Adrenal gland (tissue), 12 donors: ENCODE data around the gene DNAJC5. TPM values are rescaled to one million over a fixed set of nuclear protein-coding genes. Genes with fewer than 3 reads are reported as not detected.
"Not testable (repeated sequence)": the region's sequence is repeated elsewhere in the genome, so short reads cannot be mapped to it uniquely, and the experiment has no call there.

ENCODE experiments used
- DNase-seq, 7 donors: peaks; one replicate each; pipeline ENCODE4 v3.0.0-alpha.2; 2019 to 2020
- H3K27ac ChIP-seq, 5 donors: fragments of 200-600 bp; sonication (generic) in 4 of 5; 1 replicate in 3 of 5; 2 replicates in 2 of 5; pipeline versions ENCODE4 v1.5.1 to v1.8.0; 2016 to 2020; ENCODE audit warnings: mild to moderate bottlenecking in 1 of 5
- H3K27me3 ChIP-seq: fragments of 200-600 bp; 2 replicates; pipeline ENCODE4 v1.8.0; 2021
- H3K36me3 ChIP-seq, 2 donors: fragments of 200-600 bp; replicated peaks in 1 of 2; 1 replicate in 1 of 2; 2 replicates in 1 of 2; pipeline versions ENCODE4 v1.5.1 to v1.8.0; 2018 to 2022
- H3K4me1 ChIP-seq, 2 donors: fragments of 200-600 bp; replicated peaks in 1 of 2; 1 replicate in 1 of 2; 2 replicates in 1 of 2; pipeline versions ENCODE4 v1.5.1 to v1.8.0; 2018 to 2021
- H3K4me3 ChIP-seq, 4 donors: fragments of 200-600 bp; sonication (generic) in 3 of 4; one replicate each; pipeline ENCODE4 v1.5.1; 2016 to 2018
- H3K9me3 ChIP-seq, 3 donors: fragments of 200-600 bp; sonication (generic) in 1 of 3; replicated peaks in 1 of 3; 1 replicate in 2 of 3; 2 replicates in 1 of 3; pipeline versions ENCODE4 v1.5.1 to v1.8.0; 2016 to 2021
- CTCF ChIP-seq, 6 experiments: fragments of 450-650 bp in 4 of 6; fragments of 200-600 bp in 2 of 6; sonication (generic) in 1 of 6; IDR thresholded peaks; 1 replicate in 5 of 6; 2 replicates in 1 of 6; pipeline versions ENCODE4 v1.5.1 to v1.8.0; 2016 to 2021; ENCODE audit warnings: antibody characterized with exemption in 6 of 6, mild to moderate bottlenecking in 2 of 6, moderate library complexity in 1 of 6
- POLR2A ChIP-seq, 2 donors: fragments of 450-650 bp; IDR thresholded peaks; one replicate each; pipeline ENCODE4 v1.6.1; 2017; ENCODE audit warnings: antibody characterized with exemption in 2 of 2, mild to moderate bottlenecking in 2 of 2, moderate library complexity in 1 of 2
- WGBS, 4 donors: extraction: QIAGEN DNeasy Blood & Tissue Kit in 2 of 4; methylation state at CpG; one replicate each; pipeline versions ENCODE4 v1.1.5 to v1.1.7; 2013 to 2017; 5-methylcytosine and 5-hydroxymethylcytosine counted together
- intact Hi-C, 2 donors: fragments of 100-400 bp; cut with DNase I; formaldehyde crosslinking; loops; one replicate each; pipeline versions ENCODE4 v1.14.1 to v1.15.0; 2022 to 2023
- polyA plus RNA-seq, 3 donors: library from polyadenylated mRNA; stranded (reverse); fragments of 200-250 nt in 2 of 3; fragments of 350-450 nt in 1 of 3; fragmentation: Illumina TruSeq in 1 of 3; extraction: RNeasy Lipid Tissue Mini Kit (QIAGEN cat#74804) in 1 of 3; gene quantifications; one replicate each; pipeline ENCODE4 v1.2.3, GENCODE V29; 2013 to 2014
- total RNA-seq, 9 donors: library from RNA; depleted of rRNA in 4 of 9; stranded (reverse); fragments of >200 nt in 4 of 9; fragments of 120-200 nt in 1 of 9; fragmentation: NEBNext Ultra II Directional in 1 of 9; extraction: Animal tissue kit (Norgen Biotek cat#: 25700) in 1 of 9; gene quantifications; one replicate each; pipeline versions ENCODE4 v1.1.0 to v1.2.4, GENCODE V29; 2013 to 2023
- donor health status: healthy with polysubstance abuse.
- donor health status: Bipolar disorder and iron deficiency.
- donor health status: DM: yes; HTN: yes; CAD: no.
- donor health status: DM: no; HTN: no; CAD: no.
- donor health status: DM: no; HTN: no; CAD: no.
- donor health status: DM: yes; HTN: yes; CAD: no.

Gene DNAJC5
- total and polyA plus RNA-seq, 12 donors = 26.5 to 78.0 (median 61.4) TPM

GRCh38 chr20:63915471-63915870 is 20.5 kb downstream of the DNAJC5 start:
- H3K9me3 ChIP-seq = no peaks in the 10 kb centered on the region
- peak overlapping the region in 2 of 5 donors; percentile 7 to 48 for H3K27ac ChIP-seq
- no peak overlapping the region for H3K4me3 ChIP-seq
- H3K4me1 ChIP-seq = peaks cover 4 to 32% of the 10 kb centered on the region in 2 donors
- DNase-seq = peak; percentile 38 to 84 (median 78)
- peaks cover 0 to 13% of the 10 kb centered on the region in 2 donors for H3K36me3 ChIP-seq
- intact Hi-C loops = no loop called here
- no peaks in the 10 kb centered on the region for H3K27me3 ChIP-seq
- 44 to 63% (median 52%) methylated on average over 5 to 6 of the region's 6 CpGs for WGBS, 4 donors
- TF ChIP-seq CTCF (IDR thresholded peaks at IDR 0.05) (no peak), POLR2A (IDR thresholded peaks at IDR 0.05) (no peak)

- H3K27ac ChIP-seq, H3K27me3 ChIP-seq, DNase-seq, intact Hi-C loops, H3K4me3 ChIP-seq, H3K9me3 ChIP-seq: not testable (repeated sequence)
- 92 to 95% (median 94%) methylated on average over 8 of the region's 8 CpGs for WGBS, 4 donors
- Histone ChIP-seq H3K4me1 (peaks cover 4 to 25% of the 10 kb centered on the region in 2 donors), H3K36me3 (peaks cover 0 to 14% of the 10 kb centered on the region in 2 donors)
Measured at GRCh38 chr20:63916371-63916939, 21.5 kb downstream of the DNAJC5 start.

GRCh38 chr20:63917811-63918210 is 22.9 kb downstream of the DNAJC5 start:
- 94 to 97% (median 95%) methylated on average over 11 of the region's 11 CpGs for WGBS, 4 donors
- Histone ChIP-seq H3K27me3 (no peaks in the 10 kb centered on the region), H3K4me1 (peaks cover 4 to 18% of the 10 kb centered on the region in 2 donors), H3K36me3 (peaks cover 0 to 18% of the 10 kb centered on the region in 2 donors), H3K9me3 (no peaks in the 10 kb centered on the region), H3K27ac (no peak overlapping the region), H3K4me3 (no peak overlapping the region)
- no peak for DNase-seq
- TF ChIP-seq POLR2A (IDR thresholded peaks at IDR 0.05) (no peak), CTCF (IDR thresholded peaks at IDR 0.05) (no peak)
- intact Hi-C loops = no loop called here

GRCh38 chr20:63919130-63919529 is 24.2 kb downstream of the DNAJC5 start:
- Histone ChIP-seq H3K4me3 (no peak overlapping the region), H3K27ac (no peak overlapping the region)
- WGBS, 4 donors = 85 to 97% (median 90%) methylated on average over 6 to 19 of the region's 19 CpGs

More at GRCh38 chr20:63919130-63919529, 24.2 kb downstream of the DNAJC5 start:
- peaks cover 0 to 18% of the 10 kb centered on the region in 2 donors for H3K36me3 ChIP-seq
- no peak for DNase-seq
- peaks cover 4 to 14% of the 10 kb centered on the region in 2 donors for H3K4me1 ChIP-seq
- no peak for TF ChIP-seq CTCF (IDR thresholded peaks at IDR 0.05)
- no peak for TF ChIP-seq POLR2A (IDR thresholded peaks at IDR 0.05)
- intact Hi-C loops = no loop called here
- no peaks in the 10 kb centered on the region for H3K27me3 ChIP-seq
- no peaks in the 10 kb centered on the region for H3K9me3 ChIP-seq
